ENCODE data around the gene PDE3A.

PDE3A gene

DNA sequence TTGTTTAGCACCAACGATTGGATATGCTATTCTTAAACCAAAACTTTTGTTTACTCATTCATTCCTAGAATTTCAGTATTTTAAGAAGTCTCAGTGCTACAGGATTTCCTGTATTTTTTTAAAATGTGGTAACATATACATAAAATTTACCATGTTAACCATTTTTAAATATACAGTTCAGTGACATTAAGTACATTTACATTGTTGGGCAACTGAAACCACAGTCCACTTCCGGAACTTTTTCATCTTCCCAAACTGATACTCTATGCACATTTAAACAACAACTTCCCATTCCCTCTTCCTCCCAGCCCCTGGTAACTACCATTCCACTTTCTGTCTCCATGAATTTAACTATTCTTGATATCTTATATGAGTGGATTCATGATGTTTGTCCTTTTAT, 30.3 kb downstream of the PDE3A start:
- Histone ChIP-seq H3K9ac (ENCODE audit: low read length in 2 of 2) (no peak overlapping the region), H3K36me3 (ENCODE audit: control insufficient read depth in 2 of 2, insufficient read depth in 2 of 2, low read length in 2 of 2) (no peaks in the 10 kb centered on the region), H3K4me3 (ENCODE audit: low read length in 2 of 2) (no peak overlapping the region), H3K4me1 (ENCODE audit: control insufficient read depth, insufficient read depth, low read length) (no peaks in the 10 kb centered on the region), H3K27ac (ENCODE audit: low read length) (no peak overlapping the region), H3K9me3 (ENCODE audit: control insufficient read depth in 2 of 2, low read length in 2 of 2) (no peaks in the 10 kb centered on the region), H3K27me3 (ENCODE audit: control insufficient read depth in 1 of 2, insufficient read depth in 2 of 2, low read length in 2 of 2) (no peaks in the 10 kb centered on the region)

DNA sequence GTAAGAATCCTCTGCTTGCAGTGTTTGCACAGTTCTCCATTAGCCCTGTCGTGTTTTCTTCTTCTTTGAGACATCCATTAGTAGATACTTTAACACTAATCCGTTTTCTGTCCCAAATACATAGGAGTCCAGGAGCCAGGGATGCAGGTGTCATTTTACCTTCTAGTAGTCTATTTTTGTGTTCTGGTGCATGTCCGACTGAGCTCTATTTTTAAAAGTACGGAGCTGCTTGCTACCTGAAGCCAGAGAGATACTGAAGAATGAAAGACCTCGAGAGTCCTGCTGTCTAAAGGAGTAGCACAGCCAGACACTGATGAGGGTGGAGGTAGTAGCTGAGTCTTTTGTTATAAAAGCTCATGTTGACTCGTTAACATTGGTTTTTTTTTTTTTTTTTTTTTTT, 31.7 kb downstream of the PDE3A start:
- no peak overlapping the region for H3K4me3 ChIP-seq (ENCODE audit: low read length in 2 of 2)
- no peaks in the 10 kb centered on the region for H3K36me3 ChIP-seq (ENCODE audit: control insufficient read depth in 2 of 2, insufficient read depth in 2 of 2, low read length in 2 of 2)
- no peak overlapping the region for H3K27ac ChIP-seq (ENCODE audit: low read length)
- no peaks in the 10 kb centered on the region for H3K9me3 ChIP-seq (ENCODE audit: control insufficient read depth in 2 of 2, low read length in 2 of 2)
- no peaks in the 10 kb centered on the region for H3K27me3 ChIP-seq (ENCODE audit: control insufficient read depth in 1 of 2, insufficient read depth in 2 of 2, low read length in 2 of 2)
- H3K4me1 ChIP-seq (ENCODE audit: control insufficient read depth, insufficient read depth, low read length): no peaks in the 10 kb centered on the region
- no peak overlapping the region for H3K9ac ChIP-seq (ENCODE audit: low read length in 2 of 2)

DNA sequence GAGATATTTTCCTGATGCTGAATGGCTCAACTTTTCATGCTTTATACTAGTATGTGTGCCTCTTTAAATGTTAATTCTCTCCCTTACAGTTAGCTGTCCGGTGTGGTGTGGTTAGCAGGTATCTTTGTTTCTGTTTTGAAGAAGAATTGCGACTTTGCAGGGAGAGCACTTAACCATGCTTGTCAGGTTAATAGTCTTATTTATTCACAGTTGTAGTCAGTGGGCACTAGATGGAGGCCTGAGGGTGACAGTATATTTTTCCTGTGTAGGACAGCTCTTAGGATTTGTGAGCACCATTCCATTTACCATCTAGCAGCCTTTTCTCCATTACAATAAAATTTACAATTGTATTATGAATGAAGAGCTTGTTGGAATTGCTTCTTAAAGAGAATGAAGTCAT, 34.9 kb downstream of the PDE3A start:
- Histone ChIP-seq H3K27me3 (ENCODE audit: control insufficient read depth in 1 of 2, insufficient read depth in 2 of 2, low read length in 2 of 2) (no peaks in the 10 kb centered on the region), H3K9ac (ENCODE audit: low read length in 2 of 2) (no peak overlapping the region), H3K4me3 (ENCODE audit: low read length in 2 of 2) (no peak overlapping the region), H3K36me3 (ENCODE audit: control insufficient read depth in 2 of 2, insufficient read depth in 2 of 2, low read length in 2 of 2) (no peaks in the 10 kb centered on the region), H3K27ac (ENCODE audit: low read length) (no peak overlapping the region), H3K9me3 (ENCODE audit: control insufficient read depth in 2 of 2, low read length in 2 of 2) (no peaks in the 10 kb centered on the region), H3K4me1 (ENCODE audit: control insufficient read depth, insufficient read depth, low read length) (no peaks in the 10 kb centered on the region)

DNA sequence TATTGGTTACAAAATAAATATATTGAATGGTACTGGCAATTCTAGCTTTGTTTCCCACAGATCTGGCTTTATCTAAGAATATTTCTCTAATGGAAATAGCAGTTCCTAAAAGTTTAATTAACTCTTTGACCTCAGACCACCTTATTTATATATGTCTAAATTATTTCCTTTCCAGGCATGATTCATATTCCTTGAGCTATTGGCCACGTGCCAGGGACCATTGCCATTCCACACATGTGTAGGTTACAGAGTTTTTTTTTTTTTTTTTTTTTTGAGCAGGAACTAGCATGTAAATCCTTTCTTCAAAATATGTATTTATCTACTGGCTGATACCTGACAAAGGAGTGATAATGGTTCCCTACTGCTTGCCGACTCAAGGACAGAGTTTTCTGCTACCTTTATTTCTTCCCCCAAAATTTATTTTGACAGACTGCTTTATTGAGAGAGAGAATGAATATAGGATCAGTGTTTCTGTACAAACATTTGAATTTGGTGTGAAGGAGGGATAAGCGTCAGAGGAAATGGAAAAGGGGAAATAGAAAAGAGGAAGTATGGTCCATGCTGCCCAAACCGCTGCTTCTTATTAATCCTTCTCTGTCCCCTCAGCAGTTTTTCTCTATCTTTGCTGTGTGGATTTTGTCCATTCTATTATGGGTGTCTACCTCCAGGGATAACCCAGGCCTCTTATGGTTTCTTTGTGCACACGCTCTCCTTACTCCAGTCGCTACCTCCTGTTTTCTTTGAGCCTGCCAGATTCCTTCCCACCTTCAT, 36.4 kb downstream of the PDE3A start:
- no peak overlapping the region for H3K27ac ChIP-seq (ENCODE audit: low read length)
- no peaks in the 10 kb centered on the region for H3K36me3 ChIP-seq (ENCODE audit: control insufficient read depth in 2 of 2, insufficient read depth in 2 of 2, low read length in 2 of 2)
- H3K9ac ChIP-seq (ENCODE audit: low read length in 2 of 2): no peak overlapping the region
- no peaks in the 10 kb centered on the region for H3K27me3 ChIP-seq (ENCODE audit: control insufficient read depth in 1 of 2, insufficient read depth in 2 of 2, low read length in 2 of 2)
- H3K4me3 ChIP-seq (ENCODE audit: low read length in 2 of 2): no peak overlapping the region
- no peaks in the 10 kb centered on the region for H3K4me1 ChIP-seq (ENCODE audit: control insufficient read depth, insufficient read depth, low read length)
- H3K9me3 ChIP-seq (ENCODE audit: control insufficient read depth in 2 of 2, low read length in 2 of 2): no peaks in the 10 kb centered on the region

DNA sequence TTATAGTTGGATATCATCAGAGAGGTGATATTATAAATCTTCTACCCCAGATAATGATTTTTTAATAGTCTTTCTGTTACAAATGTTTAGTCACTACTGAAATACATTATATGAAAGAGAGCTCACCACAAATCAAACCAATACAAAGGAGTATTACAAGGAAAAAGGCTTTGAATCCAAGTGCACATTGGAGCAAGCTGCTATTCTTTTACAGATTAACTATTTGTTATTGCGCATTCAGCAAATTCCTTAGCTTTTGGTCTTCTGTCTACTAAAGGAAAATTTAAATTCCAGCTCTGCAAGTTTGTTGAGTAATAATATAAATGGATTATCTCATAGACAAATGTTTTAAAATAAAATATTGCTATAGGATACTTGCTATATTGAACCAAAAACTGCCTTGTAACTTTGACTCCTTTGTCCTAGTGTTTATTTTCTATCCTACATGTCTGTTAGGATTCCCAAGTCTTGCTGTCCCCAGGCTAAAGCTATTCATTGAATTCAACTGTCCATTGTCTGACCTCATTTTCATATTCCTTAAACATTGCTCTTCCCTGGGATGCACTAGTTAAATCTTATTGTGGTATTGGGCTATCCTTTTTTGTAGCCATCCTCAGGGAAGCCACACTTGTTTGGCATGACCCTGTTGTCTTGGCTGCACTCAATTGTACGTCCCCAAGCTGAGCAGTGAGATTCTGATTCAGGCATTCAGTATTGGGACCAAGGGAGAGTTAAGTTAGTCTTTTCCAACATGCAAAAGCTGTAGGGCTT, 41.5 kb downstream of the PDE3A start:
- no peaks in the 10 kb centered on the region for H3K36me3 ChIP-seq (ENCODE audit: control insufficient read depth in 2 of 2, insufficient read depth in 2 of 2, low read length in 2 of 2)
- no peak overlapping the region for H3K4me3 ChIP-seq (ENCODE audit: low read length in 2 of 2)
- no peaks in the 10 kb centered on the region for H3K9me3 ChIP-seq (ENCODE audit: control insufficient read depth in 2 of 2, low read length in 2 of 2)
- no peak overlapping the region for H3K27ac ChIP-seq (ENCODE audit: low read length)
- H3K27me3 ChIP-seq (ENCODE audit: control insufficient read depth in 1 of 2, insufficient read depth in 2 of 2, low read length in 2 of 2): no peaks in the 10 kb centered on the region
- no peaks in the 10 kb centered on the region for H3K4me1 ChIP-seq (ENCODE audit: control insufficient read depth, insufficient read depth, low read length)
- no peak overlapping the region for H3K9ac ChIP-seq (ENCODE audit: low read length in 2 of 2)

DNA sequence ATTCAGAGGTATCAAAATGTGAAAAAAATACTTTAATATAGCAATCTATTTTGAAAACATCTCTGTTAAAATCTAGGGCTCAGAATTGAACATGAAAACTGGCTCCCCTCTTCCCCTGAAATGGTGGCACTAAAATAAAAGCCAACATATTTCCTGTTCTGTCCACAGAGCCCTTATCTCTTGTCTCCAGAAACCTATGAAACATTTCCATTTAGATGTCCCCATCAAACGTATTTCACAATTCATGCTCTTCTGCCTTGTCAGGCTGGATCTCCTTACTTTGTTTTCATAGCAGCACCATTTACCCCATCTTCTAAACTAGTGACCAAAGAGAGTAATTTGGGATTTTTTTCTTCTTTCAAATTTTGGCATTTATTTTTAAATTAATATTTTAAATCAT, 42.4 kb downstream of the PDE3A start:
- H3K27me3 ChIP-seq (ENCODE audit: control insufficient read depth in 1 of 2, insufficient read depth in 2 of 2, low read length in 2 of 2): no peaks in the 10 kb centered on the region
- H3K4me1 ChIP-seq (ENCODE audit: control insufficient read depth, insufficient read depth, low read length): no peaks in the 10 kb centered on the region
- H3K4me3 ChIP-seq (ENCODE audit: low read length in 2 of 2): no peak overlapping the region

DNA sequence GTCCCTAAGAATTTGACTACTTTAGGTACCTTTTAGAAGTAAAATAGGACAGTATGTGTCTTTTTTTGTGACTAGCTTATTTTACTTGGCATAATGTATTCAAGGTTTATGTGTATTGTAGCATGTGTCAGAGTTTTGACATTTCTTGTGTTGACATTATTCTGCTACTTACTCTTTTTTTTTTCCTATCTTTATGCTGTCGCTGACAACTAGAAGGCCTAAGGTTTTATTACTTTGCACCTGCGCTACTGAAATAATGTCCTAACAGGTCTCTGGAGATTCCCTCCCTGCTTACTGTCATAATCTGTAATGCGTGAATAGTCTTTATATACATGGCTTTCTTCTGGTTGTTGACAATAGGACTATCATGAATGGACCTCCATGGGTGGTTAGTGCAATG, 43.0 kb downstream of the PDE3A start:
- Histone ChIP-seq H3K9ac (ENCODE audit: low read length in 2 of 2) (no peak overlapping the region), H3K4me1 (ENCODE audit: control insufficient read depth, insufficient read depth, low read length) (no peaks in the 10 kb centered on the region), H3K4me3 (ENCODE audit: low read length in 2 of 2) (no peak overlapping the region), H3K9me3 (ENCODE audit: control insufficient read depth in 2 of 2, low read length in 2 of 2) (no peaks in the 10 kb centered on the region), H3K27me3 (ENCODE audit: control insufficient read depth in 1 of 2, insufficient read depth in 2 of 2, low read length in 2 of 2) (no peaks in the 10 kb centered on the region), H3K36me3 (ENCODE audit: control insufficient read depth in 2 of 2, insufficient read depth in 2 of 2, low read length in 2 of 2) (no peaks in the 10 kb centered on the region), H3K27ac (ENCODE audit: low read length) (no peak overlapping the region)

More for the DNA sequence above, 42.4 kb downstream of the PDE3A start:
- Histone ChIP-seq H3K27ac (ENCODE audit: low read length) (no peak overlapping the region), H3K9me3 (ENCODE audit: control insufficient read depth in 2 of 2, low read length in 2 of 2) (no peaks in the 10 kb centered on the region), H3K9ac (ENCODE audit: low read length in 2 of 2) (no peak overlapping the region), H3K36me3 (ENCODE audit: control insufficient read depth in 2 of 2, insufficient read depth in 2 of 2, low read length in 2 of 2) (no peaks in the 10 kb centered on the region)

DNA sequence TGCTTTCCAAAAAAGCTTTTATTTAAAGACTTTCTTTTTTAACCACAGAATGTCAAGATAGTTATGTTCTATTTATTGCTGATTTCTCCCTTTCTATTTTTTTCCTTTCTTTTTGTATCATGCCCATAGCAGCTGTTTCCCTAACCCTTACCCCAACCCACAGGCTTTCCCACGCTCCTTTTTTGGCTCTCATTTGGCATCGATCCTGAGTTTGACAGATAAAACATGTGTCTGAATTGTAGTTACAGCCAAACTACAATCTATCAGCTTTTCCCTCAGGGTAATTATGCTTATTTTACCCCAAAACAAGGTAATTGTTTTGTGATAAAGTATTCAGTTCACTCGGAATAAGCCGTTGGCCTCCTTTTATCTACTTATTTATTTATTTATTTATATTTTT, 46.7 kb downstream of the PDE3A start:
- H3K9ac ChIP-seq (ENCODE audit: low read length in 2 of 2): no peak overlapping the region
- no peaks in the 10 kb centered on the region for H3K9me3 ChIP-seq (ENCODE audit: control insufficient read depth in 2 of 2, low read length in 2 of 2)
- no peak overlapping the region for H3K27ac ChIP-seq (ENCODE audit: low read length)
- no peaks in the 10 kb centered on the region for H3K27me3 ChIP-seq (ENCODE audit: control insufficient read depth in 1 of 2, insufficient read depth in 2 of 2, low read length in 2 of 2)
- no peaks in the 10 kb centered on the region for H3K4me1 ChIP-seq (ENCODE audit: control insufficient read depth, insufficient read depth, low read length)
- H3K36me3 ChIP-seq (ENCODE audit: control insufficient read depth in 2 of 2, insufficient read depth in 2 of 2, low read length in 2 of 2): no peaks in the 10 kb centered on the region
- H3K4me3 ChIP-seq (ENCODE audit: low read length in 2 of 2): no peak overlapping the region

DNA sequence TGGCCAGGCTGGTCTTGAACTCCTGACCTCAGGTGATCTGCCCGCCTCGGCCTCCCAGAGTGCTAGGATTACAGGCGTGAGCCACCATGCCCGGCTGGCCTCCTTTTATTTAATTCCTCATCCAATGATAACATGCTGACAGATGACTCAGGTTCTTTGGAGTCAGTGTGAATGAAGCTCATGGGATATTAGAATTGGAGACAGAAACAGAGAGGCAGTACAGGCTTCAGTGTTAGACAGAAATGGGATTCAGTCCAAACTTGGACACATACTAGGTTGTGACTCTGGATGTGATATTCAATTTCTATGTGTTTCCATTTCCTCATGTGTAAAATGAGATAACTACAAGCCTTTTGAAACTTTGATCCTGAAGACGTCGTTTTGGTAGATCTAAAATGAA, 47.3 kb downstream of the PDE3A start:
- Histone ChIP-seq H3K9me3 (ENCODE audit: control insufficient read depth in 2 of 2, low read length in 2 of 2) (no peaks in the 10 kb centered on the region), H3K4me3 (ENCODE audit: low read length in 2 of 2) (no peak overlapping the region), H3K9ac (ENCODE audit: low read length in 2 of 2) (no peak overlapping the region), H3K4me1 (ENCODE audit: control insufficient read depth, insufficient read depth, low read length) (no peaks in the 10 kb centered on the region), H3K27me3 (ENCODE audit: control insufficient read depth in 1 of 2, insufficient read depth in 2 of 2, low read length in 2 of 2) (no peaks in the 10 kb centered on the region), H3K27ac (ENCODE audit: low read length) (no peak overlapping the region), H3K36me3 (ENCODE audit: control insufficient read depth in 2 of 2, insufficient read depth in 2 of 2, low read length in 2 of 2) (no peaks in the 10 kb centered on the region)

DNA sequence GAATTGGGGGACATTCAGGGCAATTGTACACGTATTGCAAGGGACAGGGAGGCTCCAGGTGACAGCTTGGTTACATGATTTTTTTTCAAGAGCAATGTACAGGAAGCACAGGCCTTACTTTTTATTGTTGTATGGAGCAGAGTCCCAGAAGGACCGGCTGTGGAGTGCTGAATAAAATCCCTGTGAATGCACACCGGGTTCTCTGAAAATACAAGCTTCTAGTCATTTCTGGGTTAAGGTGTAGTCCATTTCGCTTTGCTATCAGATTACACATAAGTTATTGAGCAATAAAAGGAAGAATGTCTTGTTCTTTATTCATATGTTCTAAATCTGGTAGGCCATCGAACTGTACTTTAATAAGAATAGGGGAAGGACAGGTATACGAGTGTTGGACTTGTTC, 52.2 kb downstream of the PDE3A start:
- no peaks in the 10 kb centered on the region for H3K27me3 ChIP-seq (ENCODE audit: control insufficient read depth in 1 of 2, insufficient read depth in 2 of 2, low read length in 2 of 2)
- H3K4me1 ChIP-seq (ENCODE audit: control insufficient read depth, insufficient read depth, low read length): peaks cover 2% of the 10 kb centered on the region
- H3K27ac ChIP-seq (ENCODE audit: low read length): no peak overlapping the region
- no peak overlapping the region for H3K9ac ChIP-seq (ENCODE audit: low read length in 2 of 2)
- no peaks in the 10 kb centered on the region for H3K9me3 ChIP-seq (ENCODE audit: control insufficient read depth in 2 of 2, low read length in 2 of 2)
- no peaks in the 10 kb centered on the region for H3K36me3 ChIP-seq (ENCODE audit: control insufficient read depth in 2 of 2, insufficient read depth in 2 of 2, low read length in 2 of 2)
- H3K4me3 ChIP-seq (ENCODE audit: low read length in 2 of 2): no peak overlapping the region

DNA sequence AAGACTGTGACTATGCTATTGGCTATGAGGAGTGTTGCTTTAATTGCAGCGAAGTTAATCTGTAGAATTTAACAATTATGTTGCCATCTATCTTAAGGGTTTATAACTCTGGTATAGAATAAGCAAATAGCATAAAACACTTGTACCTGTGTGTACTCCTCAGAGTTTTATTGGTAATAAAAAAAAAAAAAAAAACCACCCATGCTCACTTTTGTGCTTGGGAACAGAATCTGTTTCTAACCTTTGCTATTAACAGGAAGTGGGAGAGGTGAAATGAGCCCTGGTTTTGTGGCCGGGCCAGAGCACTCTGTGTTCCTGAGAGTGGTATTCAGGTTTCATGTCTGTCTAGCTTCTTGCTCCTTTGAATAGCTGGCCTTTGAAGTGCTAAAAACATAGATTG, 53.1 kb downstream of the PDE3A start:
- H3K9ac ChIP-seq (ENCODE audit: low read length in 2 of 2): no peak overlapping the region
- peaks cover 2% of the 10 kb centered on the region for H3K4me1 ChIP-seq (ENCODE audit: control insufficient read depth, insufficient read depth, low read length)
- no peak overlapping the region for H3K27ac ChIP-seq (ENCODE audit: low read length)
- no peaks in the 10 kb centered on the region for H3K9me3 ChIP-seq (ENCODE audit: control insufficient read depth in 2 of 2, low read length in 2 of 2)
- no peak overlapping the region for H3K4me3 ChIP-seq (ENCODE audit: low read length in 2 of 2)
- no peaks in the 10 kb centered on the region for H3K27me3 ChIP-seq (ENCODE audit: control insufficient read depth in 1 of 2, insufficient read depth in 2 of 2, low read length in 2 of 2)
- no peaks in the 10 kb centered on the region for H3K36me3 ChIP-seq (ENCODE audit: control insufficient read depth in 2 of 2, insufficient read depth in 2 of 2, low read length in 2 of 2)

Data from stomach smooth muscle (tissue), 2 donors.